ENCODE results near the gene LIPC.

DNA sequence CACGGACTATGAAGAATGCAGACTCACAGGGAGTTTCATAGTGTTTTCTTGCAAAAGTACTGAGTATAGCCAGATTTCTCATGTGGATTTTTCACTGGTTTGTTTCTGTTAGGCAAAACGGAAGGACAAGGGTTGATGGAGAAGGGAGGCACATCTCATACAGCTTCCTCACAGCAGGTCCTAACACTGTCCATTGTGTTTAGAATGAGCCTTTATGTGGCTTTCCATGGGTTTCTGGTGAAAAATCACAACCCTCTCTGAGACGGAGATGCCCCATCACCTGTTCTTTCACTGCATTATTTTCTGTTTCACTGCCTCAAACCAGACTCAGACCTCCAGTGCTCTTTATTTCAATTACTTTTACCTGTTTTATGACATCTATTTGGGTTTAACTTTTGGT, 25.0 kb upstream of the LIPC start:
- TF ChIP-seq, protein P1, sequence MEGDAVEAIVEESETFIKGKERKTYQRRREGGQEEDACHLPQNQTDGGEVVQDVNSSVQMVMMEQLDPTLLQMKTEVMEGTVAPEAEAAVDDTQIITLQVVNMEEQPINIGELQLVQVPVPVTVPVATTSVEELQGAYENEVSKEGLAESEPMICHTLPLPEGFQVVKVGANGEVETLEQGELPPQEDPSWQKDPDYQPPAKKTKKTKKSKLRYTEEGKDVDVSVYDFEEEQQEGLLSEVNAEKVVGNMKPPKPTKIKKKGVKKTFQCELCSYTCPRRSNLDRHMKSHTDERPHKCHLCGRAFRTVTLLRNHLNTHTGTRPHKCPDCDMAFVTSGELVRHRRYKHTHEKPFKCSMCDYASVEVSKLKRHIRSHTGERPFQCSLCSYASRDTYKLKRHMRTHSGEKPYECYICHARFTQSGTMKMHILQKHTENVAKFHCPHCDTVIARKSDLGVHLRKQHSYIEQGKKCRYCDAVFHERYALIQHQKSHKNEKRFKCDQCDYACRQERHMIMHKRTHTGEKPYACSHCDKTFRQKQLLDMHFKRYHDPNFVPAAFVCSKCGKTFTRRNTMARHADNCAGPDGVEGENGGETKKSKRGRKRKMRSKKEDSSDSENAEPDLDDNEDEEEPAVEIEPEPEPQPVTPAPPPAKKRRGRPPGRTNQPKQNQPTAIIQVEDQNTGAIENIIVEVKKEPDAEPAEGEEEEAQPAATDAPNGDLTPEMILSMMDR (IDR thresholded peaks at IDR 0.05): no peak
- TF ChIP-seq POLR2A (IDR thresholded peaks at IDR 0.05): no peak
